ENCODE results near the gene HKDC1.

DNA sequence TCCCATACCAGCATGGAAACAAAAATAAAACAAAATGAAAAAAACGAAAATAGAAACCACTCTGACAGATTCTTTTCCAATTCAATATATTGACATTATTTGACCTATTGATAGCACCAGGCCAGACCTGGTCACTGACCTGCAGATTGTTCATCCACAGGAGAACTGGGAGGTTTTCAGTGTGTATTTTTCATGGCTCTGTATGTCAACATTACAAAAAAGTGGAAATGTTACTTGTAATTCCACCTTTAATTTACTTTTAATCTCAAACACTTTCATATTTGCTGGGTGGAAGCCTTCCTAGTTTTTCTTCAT lies 2.9 kb downstream of the HKDC1 start:
- TF ChIP-seq, protein P1, sequence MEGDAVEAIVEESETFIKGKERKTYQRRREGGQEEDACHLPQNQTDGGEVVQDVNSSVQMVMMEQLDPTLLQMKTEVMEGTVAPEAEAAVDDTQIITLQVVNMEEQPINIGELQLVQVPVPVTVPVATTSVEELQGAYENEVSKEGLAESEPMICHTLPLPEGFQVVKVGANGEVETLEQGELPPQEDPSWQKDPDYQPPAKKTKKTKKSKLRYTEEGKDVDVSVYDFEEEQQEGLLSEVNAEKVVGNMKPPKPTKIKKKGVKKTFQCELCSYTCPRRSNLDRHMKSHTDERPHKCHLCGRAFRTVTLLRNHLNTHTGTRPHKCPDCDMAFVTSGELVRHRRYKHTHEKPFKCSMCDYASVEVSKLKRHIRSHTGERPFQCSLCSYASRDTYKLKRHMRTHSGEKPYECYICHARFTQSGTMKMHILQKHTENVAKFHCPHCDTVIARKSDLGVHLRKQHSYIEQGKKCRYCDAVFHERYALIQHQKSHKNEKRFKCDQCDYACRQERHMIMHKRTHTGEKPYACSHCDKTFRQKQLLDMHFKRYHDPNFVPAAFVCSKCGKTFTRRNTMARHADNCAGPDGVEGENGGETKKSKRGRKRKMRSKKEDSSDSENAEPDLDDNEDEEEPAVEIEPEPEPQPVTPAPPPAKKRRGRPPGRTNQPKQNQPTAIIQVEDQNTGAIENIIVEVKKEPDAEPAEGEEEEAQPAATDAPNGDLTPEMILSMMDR (IDR thresholded peaks at IDR 0.05) = no peak
- TF ChIP-seq SIN3A (IDR thresholded peaks at IDR 0.05; ENCODE audit: borderline replicate concordance, low read depth, low read length) (no peak), EP300 (IDR thresholded peaks at IDR 0.05; ENCODE audit: borderline replicate concordance in 1 of 2, low read depth in 1 of 2, low read length in 1 of 2) (no peak), RFX5 (IDR thresholded peaks at IDR 0.05; ENCODE audit: low read length) (no peak), MXI1 (IDR thresholded peaks at IDR 0.05; ENCODE audit: low read depth, low read length) (no peak)
- TF ChIP-seq, protein P2, sequence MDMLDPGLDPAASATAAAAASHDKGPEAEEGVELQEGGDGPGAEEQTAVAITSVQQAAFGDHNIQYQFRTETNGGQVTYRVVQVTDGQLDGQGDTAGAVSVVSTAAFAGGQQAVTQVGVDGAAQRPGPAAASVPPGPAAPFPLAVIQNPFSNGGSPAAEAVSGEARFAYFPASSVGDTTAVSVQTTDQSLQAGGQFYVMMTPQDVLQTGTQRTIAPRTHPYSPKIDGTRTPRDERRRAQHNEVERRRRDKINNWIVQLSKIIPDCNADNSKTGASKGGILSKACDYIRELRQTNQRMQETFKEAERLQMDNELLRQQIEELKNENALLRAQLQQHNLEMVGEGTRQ (IDR thresholded peaks at IDR 0.05; ENCODE audit: borderline replicate concordance, low read depth, low read length) = no peak
- TF ChIP-seq, protein P3, sequence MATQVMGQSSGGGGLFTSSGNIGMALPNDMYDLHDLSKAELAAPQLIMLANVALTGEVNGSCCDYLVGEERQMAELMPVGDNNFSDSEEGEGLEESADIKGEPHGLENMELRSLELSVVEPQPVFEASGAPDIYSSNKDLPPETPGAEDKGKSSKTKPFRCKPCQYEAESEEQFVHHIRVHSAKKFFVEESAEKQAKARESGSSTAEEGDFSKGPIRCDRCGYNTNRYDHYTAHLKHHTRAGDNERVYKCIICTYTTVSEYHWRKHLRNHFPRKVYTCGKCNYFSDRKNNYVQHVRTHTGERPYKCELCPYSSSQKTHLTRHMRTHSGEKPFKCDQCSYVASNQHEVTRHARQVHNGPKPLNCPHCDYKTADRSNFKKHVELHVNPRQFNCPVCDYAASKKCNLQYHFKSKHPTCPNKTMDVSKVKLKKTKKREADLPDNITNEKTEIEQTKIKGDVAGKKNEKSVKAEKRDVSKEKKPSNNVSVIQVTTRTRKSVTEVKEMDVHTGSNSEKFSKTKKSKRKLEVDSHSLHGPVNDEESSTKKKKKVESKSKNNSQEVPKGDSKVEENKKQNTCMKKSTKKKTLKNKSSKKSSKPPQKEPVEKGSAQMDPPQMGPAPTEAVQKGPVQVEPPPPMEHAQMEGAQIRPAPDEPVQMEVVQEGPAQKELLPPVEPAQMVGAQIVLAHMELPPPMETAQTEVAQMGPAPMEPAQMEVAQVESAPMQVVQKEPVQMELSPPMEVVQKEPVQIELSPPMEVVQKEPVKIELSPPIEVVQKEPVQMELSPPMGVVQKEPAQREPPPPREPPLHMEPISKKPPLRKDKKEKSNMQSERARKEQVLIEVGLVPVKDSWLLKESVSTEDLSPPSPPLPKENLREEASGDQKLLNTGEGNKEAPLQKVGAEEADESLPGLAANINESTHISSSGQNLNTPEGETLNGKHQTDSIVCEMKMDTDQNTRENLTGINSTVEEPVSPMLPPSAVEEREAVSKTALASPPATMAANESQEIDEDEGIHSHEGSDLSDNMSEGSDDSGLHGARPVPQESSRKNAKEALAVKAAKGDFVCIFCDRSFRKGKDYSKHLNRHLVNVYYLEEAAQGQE (IDR thresholded peaks at IDR 0.05; ENCODE audit: low read depth, low read length) = no peak
- TF ChIP-seq, protein P4, sequence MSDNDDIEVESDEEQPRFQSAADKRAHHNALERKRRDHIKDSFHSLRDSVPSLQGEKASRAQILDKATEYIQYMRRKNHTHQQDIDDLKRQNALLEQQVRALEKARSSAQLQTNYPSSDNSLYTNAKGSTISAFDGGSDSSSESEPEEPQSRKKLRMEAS (IDR thresholded peaks at IDR 0.05; ENCODE audit: low read depth) = no peak

Measured in SK-N-SH (cell line).